ENCODE results near the gene LDB1.

DNA sequence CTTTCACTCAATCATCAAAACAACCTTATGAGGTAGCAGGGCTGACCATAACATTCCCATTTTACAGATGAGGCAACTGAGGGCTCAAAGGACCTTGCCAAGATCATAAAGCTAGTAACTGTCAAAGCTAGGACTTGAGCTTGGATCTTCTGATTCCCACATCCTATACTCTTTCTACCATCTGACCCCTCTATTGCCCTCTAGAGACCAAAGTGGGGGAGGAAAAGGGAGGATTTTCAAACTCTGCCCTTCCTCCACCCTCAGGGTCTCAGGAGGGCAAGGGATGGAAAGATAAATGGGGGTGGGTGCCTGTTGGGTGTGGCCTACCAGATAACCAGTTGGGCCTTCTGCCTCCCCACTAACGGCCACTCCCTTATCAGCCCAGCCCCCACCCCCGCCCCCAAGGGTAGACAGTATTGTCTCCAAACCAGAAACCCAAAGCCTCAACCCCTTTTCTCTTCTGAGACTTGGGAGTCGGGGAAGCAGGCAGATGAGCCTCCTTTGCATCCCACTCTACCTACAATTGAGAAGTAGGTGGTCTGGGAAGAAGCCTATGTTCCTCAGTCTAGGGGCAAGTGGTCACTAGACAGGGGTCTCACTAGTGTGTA, 7.9 kb downstream of the LDB1 start:
- TF ChIP-seq SUZ12 (IDR thresholded peaks at IDR 0.05; ENCODE audit: extremely low read depth, insufficient read depth, insufficient read length) (no peak), ZNF274 (IDR thresholded peaks at IDR 0.05; ENCODE audit: low read depth, low read length) (no peak)

All from NT2/D1 (cell line).